8988T (cell line): ENCODE measurements around the gene CCR6.
"Not testable (repeated sequence)": the region's sequence is repeated elsewhere in the genome, so short reads cannot be mapped to it uniquely, and the experiment has no call there.

Experiments used
- DNase-seq: peaks from one replicate; pipeline ENCODE4 v3.0.0; 2011

CCR6 gene

GRCh38 chr6:167146977-167147376 is 24.1 kb downstream of the CCR6 start:
- no peak for DNase-seq

- no peak for DNase-seq
Observed at GRCh38 chr6:167148021-167148420, 25.1 kb downstream of the CCR6 start.

- no peak for DNase-seq
Observed at GRCh38 chr6:167148997-167149396, 26.1 kb downstream of the CCR6 start.

- no peak for DNase-seq
Observed at GRCh38 chr6:167150941-167151549, 28.1 kb downstream of the CCR6 start.

- DNase-seq, result no peak
Observed at GRCh38 chr6:167151648-167152047, 28.8 kb downstream of the CCR6 start.

GRCh38 chr6:167152862-167153261 is 30.0 kb downstream of the CCR6 start:
- DNase-seq, result no peak

GRCh38 chr6:167153521-167153959 is 30.6 kb downstream of the CCR6 start:
- no peak for DNase-seq

- DNase-seq, result no peak
Observed at GRCh38 chr6:167154291-167154690, 31.4 kb downstream of the CCR6 start.

- DNase-seq, result no peak
Observed at GRCh38 chr6:167154895-167155294, 32.0 kb downstream of the CCR6 start.

GRCh38 chr6:167157414-167157813 is 34.5 kb downstream of the CCR6 start:
- no peak for DNase-seq

- DNase-seq, result no peak
Observed at GRCh38 chr6:167157863-167158262, 35.0 kb downstream of the CCR6 start, which contains the start of gene GPR31. TSS of gene GPR31 (minus strand) at chr6:167157980. CDS start at chr6:167157831, 149 bp downstream.

- DNase-seq, result no peak
Observed at GRCh38 chr6:167161851-167162467, 39.1 kb downstream of the CCR6 start.

GRCh38 chr6:167162591-167162990 is 39.7 kb downstream of the CCR6 start:
- DNase-seq, result no peak

- no peak for DNase-seq
Observed at GRCh38 chr6:167163476-167164011, 40.6 kb downstream of the CCR6 start.

- no peak for DNase-seq
Observed at GRCh38 chr6:167164261-167164660, 41.4 kb downstream of the CCR6 start.

- no peak for DNase-seq
Observed at GRCh38 chr6:167165858-167166471, 43.1 kb downstream of the CCR6 start.

- DNase-seq, result not testable (repeated sequence)
Observed at GRCh38 chr6:167167699-167168098, 44.8 kb downstream of the CCR6 start.

- DNase-seq, result not testable (repeated sequence)
Observed at GRCh38 chr6:167168296-167168695, 45.4 kb downstream of the CCR6 start.

- DNase-seq, result not testable (repeated sequence)
Observed at GRCh38 chr6:167169867-167170266, 47.0 kb downstream of the CCR6 start.

- DNase-seq, result not testable (repeated sequence)
Observed at GRCh38 chr6:167171300-167171699, 48.4 kb downstream of the CCR6 start.

GRCh38 chr6:167172011-167172410 is 49.1 kb downstream of the CCR6 start:
- not testable (repeated sequence) for DNase-seq

- DNase-seq, result not testable (repeated sequence)
Observed at GRCh38 chr6:167177271-167177670, 54.4 kb downstream of the CCR6 start.

GRCh38 chr6:167178896-167179655 is 56.2 kb downstream of the CCR6 start:
- DNase-seq, result not testable (repeated sequence)
